GM19238 (cell line): ENCODE results near the gene PVRIG.
"Not testable (repeated sequence)": the region's sequence is repeated elsewhere in the genome, so short reads cannot be mapped to it uniquely, and the experiment has no call there.

Experiments used
- DNase-seq: peaks from one replicate; pipeline ENCODE4 v3.0.0; 2011; ENCODE audit warnings: low spot score; ENCODE audit not compliant: insufficient read length

PVRIG gene

DNA sequence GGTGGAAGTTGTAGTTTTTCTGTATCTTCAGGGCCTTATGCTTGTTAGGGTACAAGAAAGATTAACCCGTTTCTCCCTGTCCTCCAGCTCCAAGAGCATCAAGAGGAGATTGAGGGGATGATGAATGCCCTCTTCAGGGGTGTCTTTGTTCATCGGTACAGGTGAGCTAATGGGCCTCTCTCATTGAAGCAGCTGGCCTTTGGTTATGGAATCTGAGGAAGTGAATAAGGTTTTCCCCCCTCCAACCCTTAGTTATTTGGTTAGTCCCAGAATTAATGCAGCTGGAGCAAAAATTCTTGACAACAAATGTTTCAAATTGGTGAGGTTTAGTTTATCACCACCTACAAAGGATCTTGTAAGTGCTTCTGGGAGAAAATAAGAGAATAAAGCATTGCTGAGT is 24.5 kb upstream of the PVRIG start:
- DNase-seq, result no peak

DNA sequence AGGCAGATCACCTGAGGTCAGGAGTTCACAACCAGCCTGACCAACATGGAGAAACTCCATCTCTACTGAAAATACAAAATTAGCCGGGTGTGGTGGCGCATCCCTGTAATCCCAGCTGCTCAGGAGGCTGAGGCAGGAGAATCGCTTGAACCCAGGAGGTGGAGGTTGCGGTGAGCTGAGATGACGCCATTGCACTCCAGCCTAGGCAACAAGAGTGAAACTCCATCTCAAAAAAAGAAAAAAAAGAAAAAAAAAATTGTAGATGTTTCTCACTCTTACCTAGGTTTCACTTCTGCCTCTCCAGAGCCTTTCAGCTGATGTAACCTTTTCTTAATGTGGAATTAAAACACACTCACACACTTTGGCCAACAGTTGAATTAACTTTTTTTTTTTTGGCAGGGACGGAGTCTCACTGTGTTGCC is 23.8 kb upstream of the PVRIG start:
- not testable (repeated sequence) for DNase-seq

DNA sequence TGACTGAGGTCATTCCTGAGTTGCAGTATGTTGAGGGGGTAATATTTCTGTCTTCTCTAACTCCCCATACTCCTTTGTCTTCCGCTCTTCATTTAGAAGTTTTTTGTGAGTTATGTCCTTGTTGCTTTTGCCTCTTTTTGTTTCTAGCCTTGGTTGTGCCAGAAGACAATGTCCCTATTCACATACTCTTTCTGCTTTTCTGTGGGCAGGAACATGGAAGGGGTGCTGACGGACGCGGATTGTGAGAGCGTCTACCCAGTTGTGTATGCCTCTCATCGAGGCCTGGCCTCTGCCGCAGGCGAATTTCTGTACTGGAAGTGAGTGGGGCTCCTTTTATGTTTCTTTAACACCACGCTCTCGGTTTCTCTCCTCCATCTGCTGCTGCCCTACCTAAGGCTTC is 21.5 kb upstream of the PVRIG start:
- no peak for DNase-seq

DNA sequence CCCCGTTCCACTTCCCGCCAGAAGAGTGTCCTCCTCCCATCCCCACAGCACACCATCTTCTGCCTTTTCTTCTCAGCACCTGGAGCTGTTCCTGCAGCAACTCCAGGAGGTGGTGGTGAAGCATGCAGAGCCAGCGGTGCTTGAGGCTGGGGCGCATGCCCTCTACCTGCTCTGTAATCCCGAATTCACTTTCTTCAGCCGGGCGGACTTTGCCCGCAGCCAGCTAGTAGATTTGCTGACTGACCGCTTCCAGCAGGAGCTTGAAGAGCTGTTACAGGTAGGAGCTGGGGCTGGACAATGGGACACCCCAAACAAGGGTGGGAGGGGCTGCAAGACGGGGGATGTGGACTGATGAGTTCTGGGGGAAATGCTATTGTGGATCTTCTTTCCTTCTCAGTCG is 19.1 kb upstream of the PVRIG start:
- no peak for DNase-seq

DNA sequence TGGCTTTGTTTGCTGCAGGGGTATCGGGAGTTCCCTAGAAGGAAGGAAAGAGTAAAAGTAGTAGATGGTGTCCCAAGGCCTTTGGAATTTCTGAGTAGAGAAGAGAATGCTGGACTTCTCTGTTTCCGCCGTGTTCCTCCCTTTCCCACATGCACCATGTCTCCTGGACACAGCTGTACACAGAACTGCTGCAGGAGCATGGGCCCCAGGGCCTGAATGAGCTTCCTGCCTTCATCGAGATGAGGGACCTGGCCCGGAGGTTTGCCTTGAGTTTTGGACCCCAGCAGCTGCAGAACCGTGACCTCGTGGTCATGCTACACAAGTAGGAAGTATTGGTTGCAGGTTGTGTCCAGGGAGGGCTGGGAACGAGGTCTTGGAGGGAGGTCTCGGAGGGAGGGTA is 15.3 kb upstream of the PVRIG start:
- DNase-seq, result no peak

DNA sequence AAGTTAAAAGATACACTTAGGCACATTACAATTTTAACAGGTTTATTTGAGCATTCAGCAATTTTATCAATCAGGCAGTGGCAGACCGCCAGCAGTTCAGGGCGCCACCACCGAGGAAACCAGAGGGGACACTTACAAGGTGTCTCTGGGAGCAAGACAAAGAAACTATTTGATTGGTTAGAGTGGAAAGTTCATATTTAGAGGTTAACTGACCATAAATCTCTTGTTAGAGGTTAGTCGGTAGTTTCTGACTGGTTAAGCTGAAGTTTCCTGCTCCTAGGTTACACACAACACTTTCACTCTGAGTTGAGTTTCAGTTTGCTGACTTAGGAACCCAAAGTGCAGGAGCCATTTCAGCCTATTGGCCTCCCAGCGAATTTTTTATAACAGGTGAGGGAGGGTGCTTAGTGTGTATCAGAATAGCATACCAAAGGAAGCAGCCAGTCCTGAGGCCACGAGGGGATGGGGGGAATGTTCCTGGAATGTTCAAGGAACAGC is 10.8 kb upstream of the PVRIG start:
- DNase-seq, result peak; percentile 35

DNA sequence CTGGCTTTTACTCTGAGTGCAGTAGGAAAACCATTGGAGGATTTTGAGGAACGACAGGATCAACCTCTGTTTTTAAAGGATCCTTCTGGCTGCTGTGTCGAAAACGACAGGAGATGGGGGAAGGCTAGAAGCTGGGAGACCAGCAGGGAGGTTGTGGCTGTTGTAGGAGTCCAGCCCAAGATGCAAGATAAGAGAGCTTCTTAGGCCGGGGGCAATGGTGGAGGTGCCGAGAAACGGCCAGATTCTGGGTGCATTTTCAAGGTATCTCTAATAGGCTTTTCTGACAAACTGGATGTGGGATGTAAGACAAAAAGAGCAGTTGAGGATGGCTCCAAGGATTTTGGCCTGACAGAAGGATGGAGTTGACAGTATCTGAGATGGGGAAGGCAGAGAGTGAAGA is 10.3 kb upstream of the PVRIG start:
- DNase-seq, result no peak

DNA sequence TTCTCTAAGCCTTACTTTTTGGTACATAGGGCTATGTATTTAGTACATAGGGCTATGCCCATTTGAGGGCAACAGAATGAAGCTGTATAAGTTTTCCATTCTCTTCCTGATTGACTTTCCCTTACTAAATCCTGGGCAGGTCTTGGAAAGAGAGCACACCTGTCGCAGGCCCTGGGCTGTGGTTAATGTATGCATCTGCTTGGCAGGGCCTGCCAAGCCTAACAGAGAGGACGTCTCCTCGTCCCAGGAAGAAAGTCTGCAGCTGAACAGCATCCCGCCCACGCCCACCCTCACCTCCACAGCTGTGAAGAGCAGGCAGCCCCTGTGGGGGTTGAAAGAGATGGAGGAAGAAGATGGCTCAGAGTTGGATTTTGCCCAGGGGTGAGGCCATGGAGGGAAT is 8.9 kb upstream of the PVRIG start:
- DNase-seq, result no peak

DNA sequence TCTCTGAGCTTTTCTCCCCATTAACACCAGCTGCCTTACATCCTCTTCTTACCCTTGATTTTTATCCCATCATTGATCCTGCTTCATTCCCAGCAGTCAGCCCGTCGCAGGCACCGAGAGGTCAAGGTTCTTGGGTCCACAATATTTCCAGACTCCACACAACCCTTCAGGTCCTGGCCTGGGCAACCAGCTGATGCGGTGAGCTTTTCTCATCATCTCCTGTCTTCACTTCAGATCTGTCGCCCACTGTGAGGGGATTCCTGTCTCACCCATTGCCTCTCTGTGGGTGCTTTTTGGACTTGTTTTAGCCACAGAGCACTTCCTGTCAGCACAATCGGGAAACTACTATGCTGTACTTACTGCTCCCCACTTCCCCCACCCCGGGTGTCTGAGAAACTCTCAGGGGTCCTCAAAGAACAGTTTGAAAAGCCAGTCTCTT is 8.4 kb upstream of the PVRIG start:
- DNase-seq, result peak; percentile 51

DNA sequence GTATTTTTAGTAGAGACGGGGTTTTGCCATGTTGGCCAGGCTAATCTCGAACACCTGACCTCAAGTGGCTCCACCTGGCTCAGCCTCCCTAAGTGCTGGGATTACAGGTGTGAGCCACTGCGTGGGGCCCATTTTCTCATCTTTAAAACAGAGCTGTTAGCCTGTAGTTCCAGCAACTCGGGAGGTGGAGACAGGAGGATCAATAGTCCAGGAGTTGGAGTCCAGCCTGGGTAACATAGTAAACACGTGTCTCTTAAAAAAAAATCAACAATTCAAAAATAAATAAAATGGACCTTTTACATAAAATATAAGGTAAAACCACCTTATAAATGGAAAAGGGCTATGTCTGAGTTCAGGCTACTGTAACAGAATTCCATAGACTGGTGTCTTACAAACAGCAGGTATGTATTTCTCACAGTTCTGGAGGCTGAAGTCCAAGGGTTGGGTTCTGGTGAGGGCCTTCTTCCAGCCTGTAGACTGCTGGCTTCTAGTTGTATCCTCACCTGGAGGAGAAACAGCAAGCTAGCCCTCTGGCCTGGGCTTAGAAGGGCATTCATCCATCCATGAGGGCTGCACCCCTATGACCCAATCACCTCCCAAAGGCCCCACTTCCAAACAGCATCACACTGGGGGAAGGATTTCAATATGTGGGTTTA is 7.0 kb upstream of the PVRIG start:
- no peak for DNase-seq

DNA sequence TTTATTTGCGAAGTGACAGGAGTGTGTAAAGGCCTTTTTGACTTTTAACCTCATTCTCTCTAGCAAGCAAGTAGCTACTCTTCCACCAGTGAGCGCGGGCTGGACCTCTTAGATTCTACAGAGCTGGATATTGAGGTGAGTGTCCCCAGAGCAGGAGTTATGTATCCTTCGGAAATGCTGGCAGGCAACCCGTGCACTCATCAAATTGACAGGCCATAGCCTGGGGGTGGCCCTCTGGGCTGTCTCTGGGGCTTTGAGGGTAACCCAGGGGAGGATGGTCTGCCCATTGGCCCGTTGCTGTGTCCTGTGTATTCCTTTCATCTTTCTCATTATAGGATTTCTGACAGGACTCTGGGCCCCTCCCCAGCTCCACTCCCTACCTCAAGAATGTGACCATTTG is 6.1 kb upstream of the PVRIG start:
- DNase-seq, result no peak

DNA sequence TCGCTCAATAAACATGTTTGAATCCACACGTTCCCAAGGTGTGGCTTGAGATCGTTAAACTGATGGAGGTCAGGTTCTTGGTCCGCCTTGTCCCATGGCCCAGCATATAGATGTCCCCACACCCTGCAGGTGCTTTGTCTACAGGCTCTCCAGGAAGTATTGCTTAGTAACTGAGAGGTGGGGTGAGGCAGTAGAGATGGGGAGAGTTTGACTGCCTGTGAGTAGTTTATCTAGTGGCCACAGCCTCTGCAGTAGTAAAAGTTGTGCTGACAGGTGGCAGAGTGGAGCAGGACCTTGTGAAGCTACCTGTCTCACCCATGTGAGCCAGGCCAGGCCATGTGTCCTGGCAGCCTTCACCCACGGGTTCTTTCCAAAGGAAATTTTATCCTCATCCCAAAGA is 5.4 kb upstream of the PVRIG start:
- not testable (repeated sequence) for DNase-seq

DNA sequence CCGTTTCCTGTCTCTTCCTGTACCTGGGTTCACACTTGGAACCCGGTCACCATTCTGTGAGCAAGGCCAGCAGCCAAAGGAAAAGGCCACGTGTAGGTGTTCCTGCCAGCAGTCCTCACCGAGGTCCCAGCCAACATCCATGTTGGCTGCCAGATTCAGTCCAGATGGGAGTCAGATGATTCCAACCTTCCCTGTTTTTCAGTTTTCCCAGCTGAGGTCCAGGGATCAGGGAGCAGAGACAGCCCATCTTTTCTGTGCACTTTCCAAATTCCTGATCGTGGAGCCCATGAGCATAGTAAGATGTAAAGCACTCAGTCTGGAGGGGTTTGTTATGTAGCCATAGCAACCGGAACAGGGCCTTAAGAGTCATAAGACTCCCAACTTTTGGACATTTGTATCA is 3.9 kb upstream of the PVRIG start:
- DNase-seq, result no peak

DNA sequence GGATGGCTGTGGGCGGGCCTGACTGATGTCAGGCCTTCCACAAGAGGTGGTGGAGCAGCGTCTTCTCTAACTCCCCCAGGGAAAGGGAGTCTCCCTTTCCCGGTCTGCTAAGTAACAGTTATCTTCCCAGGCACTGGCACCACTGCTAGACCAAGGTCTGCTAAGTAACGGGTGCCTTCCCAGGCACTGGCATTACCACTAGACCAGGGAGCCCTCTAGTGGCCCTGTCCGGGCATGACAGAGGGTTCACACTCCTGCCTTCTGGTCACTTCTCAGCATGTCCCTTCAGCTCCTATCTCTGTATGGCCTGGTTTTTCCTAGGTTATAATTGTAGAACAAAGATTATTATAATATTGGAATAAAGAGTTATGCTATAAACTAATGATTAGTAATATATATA is 1.8 kb upstream of the PVRIG start:
- not testable (repeated sequence) for DNase-seq

DNA sequence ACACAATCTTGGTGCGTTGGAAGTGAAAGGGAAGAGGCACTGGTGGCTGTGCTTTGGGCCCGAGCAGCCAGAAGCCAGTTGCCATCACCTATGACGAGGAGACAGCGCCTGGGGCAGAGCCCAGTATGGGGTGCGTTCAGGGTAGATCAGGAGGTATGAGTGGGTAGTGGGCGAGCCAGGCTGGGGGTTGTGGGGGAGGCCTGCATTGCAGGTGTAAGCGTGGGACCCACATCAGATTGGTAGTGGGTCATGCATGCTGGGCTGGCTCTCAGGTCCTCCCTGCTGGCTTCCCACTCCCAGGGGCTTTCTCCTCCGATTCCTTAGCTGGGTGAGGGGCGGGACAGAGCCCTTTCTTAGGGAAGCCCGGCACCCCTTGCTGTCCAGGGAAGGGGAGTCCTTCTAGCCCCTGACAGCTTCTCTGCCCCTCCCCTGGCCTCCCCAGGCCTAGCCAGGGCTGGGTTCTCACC is 445 bp upstream of the PVRIG start:
- DNase-seq, result no peak

DNA sequence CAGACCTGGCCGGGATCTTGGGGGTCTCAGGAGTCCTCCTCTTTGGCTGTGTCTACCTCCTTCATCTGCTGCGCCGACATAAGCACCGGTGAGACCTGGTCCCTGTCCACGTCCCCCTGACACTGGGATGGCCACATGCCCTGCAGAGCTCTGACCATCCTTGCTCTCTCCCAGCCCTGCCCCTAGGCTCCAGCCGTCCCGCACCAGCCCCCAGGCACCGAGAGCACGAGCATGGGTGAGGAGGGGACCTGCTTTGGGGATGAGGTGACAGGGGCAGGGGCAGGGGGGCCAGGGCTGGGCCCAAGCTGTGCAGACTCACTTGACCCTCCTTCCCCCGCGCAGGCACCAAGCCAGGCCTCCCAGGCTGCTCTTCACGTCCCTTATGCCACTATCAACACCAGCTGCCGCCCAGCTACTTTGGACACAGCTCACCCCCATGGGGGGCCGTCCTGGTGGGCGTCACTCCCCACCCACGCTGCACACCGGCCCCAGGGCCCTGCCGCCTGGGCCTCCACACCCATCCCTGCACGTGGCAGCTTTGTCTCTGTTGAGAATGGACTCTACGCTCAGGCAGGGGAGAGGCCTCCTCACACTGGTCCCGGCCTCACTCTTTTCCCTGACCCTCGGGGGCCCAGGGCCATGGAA is 959 bp downstream of the PVRIG start:
- DNase-seq, result no peak

DNA sequence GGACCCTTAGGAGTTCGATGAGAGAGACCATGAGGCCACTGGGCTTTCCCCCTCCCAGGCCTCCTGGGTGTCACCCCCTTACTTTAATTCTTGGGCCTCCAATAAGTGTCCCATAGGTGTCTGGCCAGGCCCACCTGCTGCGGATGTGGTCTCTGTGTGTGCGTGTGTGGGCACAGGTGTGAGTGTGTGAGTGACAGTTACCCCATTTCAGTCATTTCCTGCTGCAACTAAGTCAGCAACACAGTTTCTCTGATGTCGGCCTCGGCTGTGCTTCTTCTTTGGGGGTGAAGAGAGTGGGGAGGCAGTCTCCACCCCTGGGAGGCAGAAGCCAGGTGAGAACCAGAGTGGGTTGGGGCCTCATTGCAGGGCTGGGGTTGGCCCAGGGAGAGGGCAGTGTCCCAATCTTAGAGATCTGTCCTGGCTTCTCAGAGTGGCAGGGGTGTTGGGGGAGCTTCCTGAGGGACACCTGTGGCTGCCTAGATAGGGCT is 1.5 kb downstream of the PVRIG start:
- DNase-seq, result peak; percentile 48

DNA sequence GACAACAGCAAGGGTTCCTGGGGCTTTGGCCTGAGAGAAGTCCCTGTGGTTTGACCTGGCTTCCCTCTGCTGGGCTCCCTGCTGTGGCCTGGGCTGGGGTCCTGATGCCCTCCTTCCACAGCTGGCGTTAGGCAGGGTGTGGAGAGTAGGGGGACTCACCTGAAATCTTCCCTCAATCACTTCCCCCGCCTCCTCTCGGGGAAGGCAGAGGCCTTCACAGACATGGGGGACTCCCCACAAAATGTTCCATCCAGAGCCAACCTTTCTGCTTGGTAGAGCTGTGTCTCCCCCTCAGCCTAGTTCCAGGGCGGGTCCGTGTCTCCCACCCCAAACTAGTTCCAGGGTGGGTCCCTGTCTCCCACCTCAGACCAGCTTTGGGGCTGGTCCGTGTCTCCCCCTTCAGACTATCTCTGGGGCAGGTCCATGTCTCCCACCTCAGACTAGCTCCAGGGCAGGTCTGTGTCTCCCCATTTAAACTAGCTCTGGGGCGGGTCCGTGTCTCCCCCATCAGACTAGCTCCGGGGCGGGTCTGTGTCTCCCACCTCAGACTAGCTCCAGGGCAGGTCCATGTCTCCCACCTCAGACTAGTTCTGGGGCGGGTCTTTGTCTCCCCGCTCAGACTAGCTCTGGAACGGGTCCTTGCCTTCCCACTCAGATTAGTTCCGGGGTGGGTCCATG is 2.2 kb downstream of the PVRIG start:
- no peak for DNase-seq

DNA sequence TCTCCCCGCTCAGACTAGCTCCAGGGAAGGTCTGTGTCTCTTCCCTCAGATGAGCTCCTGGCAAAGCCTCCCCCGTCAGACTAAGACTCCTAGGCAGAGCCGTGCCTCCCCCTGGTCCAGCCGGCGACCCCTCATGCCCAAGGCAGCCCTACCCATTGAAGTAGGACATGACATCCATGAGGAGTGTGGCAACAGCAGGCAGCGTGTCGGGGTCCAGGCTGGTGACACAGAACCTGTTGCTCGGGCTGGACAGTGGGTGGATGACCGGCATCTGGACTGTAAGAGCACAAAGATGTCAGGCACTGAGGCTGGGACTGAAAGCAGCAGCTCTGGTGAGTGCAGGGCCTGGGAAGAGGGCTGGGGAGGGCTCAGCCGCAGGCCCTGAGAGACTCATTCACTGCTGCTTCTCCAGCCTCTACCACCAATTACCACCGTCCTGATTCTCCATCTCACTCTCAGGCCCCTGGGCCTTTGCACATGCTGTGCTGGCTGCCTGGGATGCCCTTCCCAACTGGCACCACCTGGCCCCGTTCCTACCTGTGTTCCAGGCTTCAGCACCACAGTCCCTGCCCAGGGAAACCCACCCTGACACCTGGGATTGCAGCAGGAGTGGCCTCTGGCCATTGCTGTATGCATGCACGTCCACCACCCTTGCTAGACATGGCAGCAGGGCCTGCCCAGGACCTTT is 2.8 kb downstream of the PVRIG start:
- no peak for DNase-seq

DNA sequence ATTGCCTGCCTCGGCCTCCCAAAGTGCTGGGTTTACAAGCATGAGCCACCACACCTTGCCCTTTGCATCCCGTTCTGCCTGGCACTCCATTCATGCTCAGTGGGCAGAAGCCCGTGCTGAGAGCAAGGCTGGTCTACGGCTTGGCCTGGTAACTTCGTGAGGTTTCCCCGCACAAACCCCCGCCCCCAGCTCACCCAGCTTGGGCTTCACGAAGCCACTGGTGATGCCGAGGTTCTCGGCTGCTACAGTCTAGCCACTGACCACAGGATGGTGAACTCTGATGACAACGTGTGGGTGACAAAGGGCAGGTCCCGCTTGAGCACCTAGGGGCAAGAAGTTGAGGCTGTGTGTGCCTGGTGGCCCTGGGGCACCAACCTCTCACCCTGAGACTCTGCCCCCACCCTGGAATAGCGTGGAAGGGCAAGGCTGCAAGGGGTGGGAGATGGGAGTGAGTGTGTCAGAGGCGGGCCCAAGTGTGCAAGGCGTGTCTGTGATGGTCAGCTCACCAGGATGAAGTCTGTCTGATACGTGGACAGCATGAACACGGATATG is 3.7 kb downstream of the PVRIG start:
- not testable (repeated sequence) for DNase-seq

DNA sequence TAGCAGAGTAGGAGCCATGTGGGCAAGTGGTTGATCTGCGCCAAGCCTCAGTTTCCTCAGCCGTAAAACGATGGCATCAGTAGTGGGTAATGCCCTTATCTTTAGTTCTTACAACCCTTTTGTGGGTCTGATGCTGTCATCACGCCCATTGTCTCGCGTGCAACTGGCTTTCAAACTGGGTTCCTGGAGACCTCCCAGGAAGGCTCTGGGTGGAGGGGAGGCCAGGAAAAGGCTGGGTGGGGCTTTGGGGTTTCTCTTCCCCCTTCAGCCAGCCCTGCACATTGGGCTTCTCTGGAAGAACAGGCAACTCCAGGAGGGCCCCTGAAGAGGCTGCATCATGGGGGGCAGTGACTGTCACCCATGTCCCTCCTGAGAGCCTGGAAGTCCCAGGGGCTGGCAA is 5.1 kb downstream of the PVRIG start:
- DNase-seq, result not testable (repeated sequence)
